Posterior vena cava (tissue), 2 donors: ENCODE measurements around the gene CDKL1. TPM values are rescaled to one million over a fixed set of nuclear protein-coding genes. Genes with fewer than 3 reads are reported as not detected.
"Not testable (repeated sequence)": the region's sequence is repeated elsewhere in the genome, so short reads cannot be mapped to it uniquely, and the experiment has no call there.

Source experiments
- DNase-seq: peaks from one replicate; pipeline ENCODE4 v3.0.0-alpha.2; 2020; ENCODE audit warnings: low spot score
- intact Hi-C, 2 donors: fragments of 100-400 bp; cut with DNase I; formaldehyde crosslinking; loops; one replicate each; pipeline versions ENCODE4 v1.14.1 to v1.14.2; 2022 to 2023
- total RNA-seq, 2 donors: library from RNA; stranded (reverse); fragmentation: NEBNext Ultra II Directional; extraction: Animal tissue kit (Norgen Biotek cat#: 25700); gene quantifications; one replicate each; pipeline ENCODE4 v1.2.1, GENCODE V29; 2021
- donor health status: DM: yes; HTN: yes; CAD: no.
- donor health status: DM: yes; HTN: yes; CAD: no.

Gene CDKL1
- total RNA-seq, 2 donors from 2014 or later, result 10.2 to 17.4 TPM

DNA sequence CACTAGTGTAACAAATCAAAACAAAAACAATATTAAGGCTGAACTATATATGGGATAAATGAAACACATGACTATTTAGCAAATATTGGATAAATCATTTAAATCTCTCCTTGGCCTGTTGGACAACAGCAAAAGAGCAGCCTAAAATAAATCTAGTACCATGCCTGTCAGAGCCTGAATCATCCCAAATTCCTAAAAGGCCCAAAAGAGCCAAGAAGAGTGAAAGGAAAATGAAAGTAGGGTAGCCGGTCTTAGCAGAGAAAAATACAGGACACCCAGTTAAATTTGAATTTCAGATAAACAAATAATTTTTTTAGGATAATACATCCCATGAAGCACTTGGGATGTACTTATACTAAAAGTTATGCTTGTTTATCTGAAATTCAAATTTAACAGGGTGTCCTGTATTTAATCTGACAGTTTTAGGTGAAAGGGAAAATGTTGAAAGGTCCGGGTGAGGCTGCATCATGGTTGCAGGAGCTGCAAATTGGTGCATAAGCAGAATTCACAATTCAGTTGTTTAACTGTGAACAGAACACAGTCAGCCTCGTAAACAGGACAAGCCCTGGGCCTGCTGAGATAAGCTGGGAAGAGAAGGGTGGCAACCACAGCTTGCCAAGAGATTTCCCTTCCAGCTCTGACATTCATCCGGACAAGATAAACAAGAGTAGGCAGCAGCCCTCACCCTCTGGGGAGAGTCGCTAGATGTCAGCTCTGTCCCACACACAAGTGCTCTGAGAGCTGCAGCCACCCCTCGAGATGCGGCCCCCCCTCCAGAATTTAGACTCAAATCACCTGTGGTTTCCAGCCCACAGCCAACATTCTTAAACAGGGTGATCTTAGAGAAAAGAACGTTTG, 54.2 kb downstream of the CDKL1 start:
- intact Hi-C loops, result loop anchor here in 1 of 2 donors (10.0 kb wide), 1 partner anchor 52 kb away; the partner anchor contains the start of gene CDKL1
- DNase-seq, result no peak

DNA sequence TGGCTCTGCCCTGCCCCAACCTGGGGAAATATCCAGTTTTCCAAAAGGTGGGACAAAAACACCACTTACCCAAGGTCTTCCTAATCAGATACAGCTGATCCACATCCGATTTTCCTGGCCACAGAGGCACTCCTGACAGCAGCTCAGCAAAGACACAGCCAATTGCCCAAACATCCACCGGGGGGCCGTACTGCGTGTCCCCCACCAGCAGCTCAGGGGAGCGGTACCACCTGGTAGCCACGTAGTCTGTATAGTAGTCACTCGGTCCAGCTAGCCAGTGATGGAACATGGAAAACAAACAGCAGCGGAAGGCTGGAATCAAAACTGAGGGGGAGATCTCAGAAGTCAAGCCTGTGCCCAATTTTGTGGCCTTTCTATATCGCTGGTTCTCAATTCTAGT, 55.7 kb downstream of the CDKL1 start:
- DNase-seq, result no peak
- intact Hi-C loops, result loop anchor here in 1 of 2 donors (10.0 kb wide), 1 partner anchor 54 kb away; the partner anchor contains the start of gene CDKL1

DNA sequence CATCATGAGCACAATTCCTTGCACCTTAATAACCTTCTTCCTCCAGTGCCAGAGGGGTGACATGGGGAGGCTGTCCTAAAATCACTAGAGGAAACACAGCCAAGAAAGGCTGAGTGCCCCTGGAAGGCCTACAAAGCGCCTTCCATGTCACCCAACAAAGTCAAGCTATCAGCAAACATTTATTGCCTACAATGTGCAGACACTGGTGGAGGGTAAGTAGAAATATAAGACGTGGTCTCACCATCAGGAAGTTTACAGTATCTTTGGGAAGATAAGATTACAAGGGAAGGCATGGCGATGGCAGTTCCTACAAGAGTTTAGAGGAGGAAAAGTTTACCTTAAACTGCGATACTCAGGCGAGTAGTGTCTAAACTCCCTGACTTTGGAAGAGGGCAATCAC, 56.6 kb downstream of the CDKL1 start:
- no peak for DNase-seq
- intact Hi-C loops, result loop anchor here in 1 of 2 donors (10.0 kb wide), 1 partner anchor 55 kb away; the partner anchor contains the start of gene CDKL1

DNA sequence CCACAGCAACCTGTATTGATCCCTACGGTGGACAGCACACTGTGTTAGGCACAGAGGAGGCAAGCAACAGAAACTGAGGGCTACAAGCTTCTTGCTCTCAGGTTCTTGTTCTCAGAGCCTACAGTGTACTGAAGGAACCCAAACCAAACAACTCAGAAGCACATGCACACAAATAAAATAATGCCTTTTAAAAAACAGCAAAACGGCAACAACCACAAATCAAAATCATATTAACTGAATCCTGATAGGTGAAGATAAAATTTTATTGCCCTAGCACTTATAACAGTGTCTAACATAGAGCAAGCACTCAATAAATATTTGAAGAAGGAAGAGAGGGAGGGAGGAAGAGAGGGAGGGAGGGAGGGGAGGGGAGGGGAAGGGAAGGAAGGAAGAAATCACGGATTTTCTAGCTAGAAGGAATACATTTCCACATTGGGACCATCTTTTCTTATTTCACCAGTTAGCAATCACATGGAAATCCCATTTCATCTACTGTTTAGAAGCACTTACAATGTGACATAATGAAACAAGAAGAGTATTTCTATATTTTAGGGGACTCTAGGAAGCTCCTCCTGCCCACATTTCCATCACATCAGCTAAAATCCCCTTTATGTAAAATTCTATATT, 57.4 kb downstream of the CDKL1 start:
- intact Hi-C loops, result loop anchor here in 1 of 2 donors (10.0 kb wide), 1 partner anchor 56 kb away; the partner anchor contains the start of gene CDKL1

DNA sequence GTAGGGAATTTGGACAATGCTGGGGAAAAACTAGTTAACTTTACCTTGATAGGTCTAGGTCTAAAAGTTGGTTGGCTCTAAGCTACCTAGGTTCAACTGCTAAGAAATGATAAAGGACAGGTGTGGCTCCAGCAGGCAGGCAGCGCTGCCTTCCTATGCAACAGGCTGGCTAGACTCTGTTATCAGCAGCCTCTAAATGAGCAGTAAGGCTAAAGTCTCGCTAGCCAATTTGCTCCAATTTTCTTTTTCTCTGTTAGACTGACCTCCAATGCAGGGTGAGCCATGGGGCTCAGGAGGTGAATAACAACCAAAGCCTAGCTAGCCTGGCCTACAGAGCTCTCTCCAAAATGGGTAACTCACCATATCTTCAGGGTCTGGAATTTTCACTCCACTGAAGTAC, 58.1 kb downstream of the CDKL1 start:
- no peak for DNase-seq
- intact Hi-C loops, result loop anchor here in 1 of 2 donors (10.0 kb wide), 1 partner anchor 56 kb away; the partner anchor contains the start of gene CDKL1

More for the DNA sequence above, 57.4 kb downstream of the CDKL1 start:
- no peak for DNase-seq

DNA sequence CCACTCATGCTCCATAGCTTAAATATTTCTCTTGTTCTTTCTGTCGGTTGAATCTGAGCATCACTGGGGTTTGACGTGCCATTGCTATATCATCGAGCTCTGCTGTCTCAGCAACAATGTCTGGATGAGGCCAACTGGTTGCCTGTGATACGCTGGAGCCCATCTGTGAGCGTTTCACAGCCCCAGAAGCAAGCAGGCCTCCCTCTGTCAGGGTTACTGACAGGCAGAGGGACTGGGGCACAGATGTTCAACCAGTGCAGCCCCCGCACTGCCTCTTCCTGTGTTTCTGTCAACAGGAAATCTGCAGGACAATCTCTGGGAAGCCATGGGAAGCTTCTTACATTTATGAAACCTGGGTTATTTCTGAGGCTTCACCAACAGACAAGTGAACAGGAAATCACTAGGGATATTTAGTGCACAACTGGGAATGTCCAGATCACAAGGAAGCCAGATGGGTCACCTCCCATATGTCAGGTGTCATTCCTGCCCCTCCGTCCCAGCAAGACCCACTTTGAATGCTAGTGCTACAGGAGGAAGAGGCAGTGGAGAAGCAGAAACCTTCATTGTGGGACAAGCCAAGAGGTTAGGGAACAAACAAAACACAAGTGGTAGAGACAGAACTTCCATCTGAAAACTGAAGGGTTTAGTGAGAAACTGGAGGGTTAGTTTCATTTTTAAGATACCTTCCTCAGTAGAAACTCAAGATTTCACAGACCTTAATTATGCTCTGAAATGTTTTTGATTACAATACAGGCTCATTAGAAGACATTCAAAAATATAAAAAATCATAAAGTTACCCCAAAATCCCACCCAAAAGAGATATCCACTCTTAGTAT, 60.5 kb downstream of the CDKL1 start:
- DNase-seq, result no peak
- intact Hi-C loops, result loop anchor here in 1 of 2 donors (10.0 kb wide), 1 partner anchor 59 kb away; the partner anchor contains the start of gene CDKL1

DNA sequence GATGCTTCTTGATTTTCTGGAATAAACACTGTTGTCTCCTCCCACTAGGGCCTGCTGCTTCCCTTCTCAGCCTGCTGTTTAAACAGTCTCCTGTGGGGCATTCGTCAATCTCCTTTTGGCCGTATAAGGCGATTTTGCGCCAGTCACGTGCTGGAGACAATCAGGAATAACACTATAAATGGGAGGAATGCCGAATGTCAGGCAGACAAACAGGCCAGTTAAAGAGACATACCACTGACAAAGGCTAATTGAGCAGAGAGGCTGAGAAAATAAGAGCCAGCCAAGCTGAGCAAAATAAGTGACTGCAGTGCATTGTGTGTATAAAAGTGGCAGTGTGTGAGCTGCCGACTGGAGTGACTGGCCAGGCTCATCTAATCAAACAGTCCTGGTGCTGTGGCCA, 61.3 kb downstream of the CDKL1 start:
- intact Hi-C loops, result loop anchor here in 1 of 2 donors (10.0 kb wide), 1 partner anchor 59 kb away; the partner anchor contains the start of gene CDKL1
- peak; percentile 88 for DNase-seq

DNA sequence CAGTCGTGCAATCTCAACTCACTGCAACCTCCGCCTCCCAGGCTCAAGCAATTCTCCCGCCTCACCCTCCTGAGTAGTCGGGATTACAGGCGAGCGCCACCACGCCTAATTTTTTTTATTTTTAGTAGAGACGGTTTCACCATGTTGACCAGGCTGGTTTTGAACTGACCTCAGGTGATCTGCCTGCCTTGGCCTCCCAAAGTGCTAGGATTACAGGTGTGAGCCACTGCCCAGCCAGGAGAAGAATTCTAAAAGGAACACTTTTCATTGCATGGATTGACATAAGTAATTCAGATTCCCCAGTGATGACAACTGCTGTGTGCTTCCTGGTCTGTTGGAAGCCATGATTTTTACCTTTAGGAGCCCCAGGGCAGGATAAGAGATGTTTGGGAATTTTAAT, 62.5 kb downstream of the CDKL1 start:
- intact Hi-C loops, result loop anchor here in 1 of 2 donors (10.0 kb wide), 1 partner anchor 61 kb away; the partner anchor contains the start of gene CDKL1

DNA sequence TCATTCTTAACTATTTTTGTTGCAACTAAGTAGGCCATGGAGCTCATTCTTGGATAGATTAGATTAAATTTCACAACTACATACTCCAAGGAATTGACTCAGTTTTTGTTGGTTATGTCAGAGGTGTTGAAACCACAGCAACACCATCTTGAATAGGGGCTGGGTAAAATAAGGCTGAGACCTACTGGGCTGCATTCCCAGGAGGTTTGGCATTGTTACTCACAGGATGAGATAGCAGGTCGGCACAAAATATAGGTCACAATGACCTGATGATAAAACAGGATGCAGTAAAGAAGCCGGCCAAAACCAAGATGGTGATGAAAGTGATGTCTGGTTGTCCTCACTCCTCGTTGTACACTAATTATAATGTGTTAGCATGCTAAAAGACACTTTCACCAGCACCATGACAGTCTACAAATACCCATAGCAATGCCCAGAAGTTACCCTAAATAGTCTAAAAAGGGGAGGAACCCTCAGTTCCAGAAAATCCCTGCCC, 63.6 kb downstream of the CDKL1 start:
- intact Hi-C loops, result loop anchor here in 1 of 2 donors (10.0 kb wide), 1 partner anchor 62 kb away; the partner anchor contains the start of gene CDKL1
- no peak for DNase-seq

More for the DNA sequence above, 62.5 kb downstream of the CDKL1 start:
- no peak for DNase-seq

DNA sequence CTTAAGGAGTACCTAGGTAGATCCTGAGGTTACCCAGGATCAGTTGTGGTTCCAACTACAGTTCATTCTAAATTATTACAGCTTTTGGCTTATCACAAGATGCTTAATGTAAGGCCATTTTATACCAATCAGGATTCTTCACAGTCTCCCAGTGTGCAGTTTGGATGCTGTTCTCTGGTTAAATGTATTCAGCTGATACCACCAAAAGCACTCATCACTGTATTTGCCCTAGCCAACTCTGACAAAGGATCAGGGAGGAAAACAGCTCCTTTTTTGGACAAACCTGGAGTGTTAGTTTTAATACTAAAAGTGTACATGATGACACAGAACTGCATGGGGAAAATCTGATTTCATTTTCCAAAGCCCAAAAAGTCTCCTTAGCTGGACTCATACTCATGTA, 65.1 kb downstream of the CDKL1 start:
- intact Hi-C loops, result loop anchor here in 1 of 2 donors (10.0 kb wide), 1 partner anchor 63 kb away; the partner anchor contains the start of gene CDKL1
- no peak for DNase-seq

DNA sequence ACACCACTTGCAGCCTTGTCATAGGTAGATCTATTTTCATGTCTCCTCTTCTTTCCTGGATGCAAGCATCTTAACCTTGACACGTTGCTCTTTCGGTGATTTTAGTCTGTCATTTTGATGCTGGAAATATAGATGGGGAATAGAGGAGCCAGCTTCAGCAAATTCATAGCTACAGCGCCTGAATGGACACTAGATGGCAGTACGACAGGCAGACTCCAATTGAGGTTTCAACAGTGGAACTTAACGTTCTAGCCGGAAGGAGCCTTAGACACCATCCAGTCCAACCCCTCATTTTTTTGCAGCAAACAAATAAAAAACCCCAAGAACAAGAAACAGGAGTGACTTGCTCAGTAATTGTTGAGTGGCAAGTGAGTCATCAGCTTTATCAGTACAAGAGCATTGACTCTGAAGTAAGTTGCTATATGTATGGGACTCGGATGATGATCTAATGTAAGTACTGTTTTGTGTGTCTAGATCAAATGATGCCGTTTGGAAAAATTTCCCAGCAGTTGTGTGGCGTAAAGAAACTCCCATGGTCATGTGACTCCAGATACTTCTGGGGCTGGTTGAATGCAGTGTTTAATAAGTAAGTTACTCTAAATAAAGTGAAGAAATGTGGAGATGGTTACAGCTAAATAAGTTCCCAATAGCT, 75.5 kb downstream of the CDKL1 start:
- intact Hi-C loops, result loop anchor here in 1 of 2 donors (5.0 kb wide), 1 partner anchor 211 kb away; the partner anchor contains the start of gene MAP4K5
- DNase-seq, result no peak

DNA sequence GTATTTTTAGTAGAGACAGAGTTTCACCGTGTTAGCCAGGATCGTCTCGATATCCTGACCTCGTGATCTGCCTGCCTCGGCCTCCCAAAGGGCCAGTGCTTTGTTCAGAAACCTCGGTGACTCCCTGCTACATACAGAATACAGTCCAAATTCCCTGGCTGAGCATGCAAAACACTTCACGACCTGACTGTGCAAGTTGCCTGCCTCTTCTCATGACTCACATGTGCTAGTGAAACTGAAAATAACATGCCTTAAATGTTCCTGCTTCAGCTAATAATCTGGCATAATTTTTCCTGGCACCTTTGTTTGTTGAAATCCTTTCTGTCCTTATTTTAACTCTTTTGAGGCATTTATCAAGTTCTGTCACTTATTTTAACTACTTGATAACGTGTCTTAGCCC, 76.4 kb downstream of the CDKL1 start:
- DNase-seq, result no peak
- intact Hi-C loops, result loop anchor here in 1 of 2 donors (5.0 kb wide), 1 partner anchor 212 kb away; the partner anchor contains the start of gene MAP4K5

DNA sequence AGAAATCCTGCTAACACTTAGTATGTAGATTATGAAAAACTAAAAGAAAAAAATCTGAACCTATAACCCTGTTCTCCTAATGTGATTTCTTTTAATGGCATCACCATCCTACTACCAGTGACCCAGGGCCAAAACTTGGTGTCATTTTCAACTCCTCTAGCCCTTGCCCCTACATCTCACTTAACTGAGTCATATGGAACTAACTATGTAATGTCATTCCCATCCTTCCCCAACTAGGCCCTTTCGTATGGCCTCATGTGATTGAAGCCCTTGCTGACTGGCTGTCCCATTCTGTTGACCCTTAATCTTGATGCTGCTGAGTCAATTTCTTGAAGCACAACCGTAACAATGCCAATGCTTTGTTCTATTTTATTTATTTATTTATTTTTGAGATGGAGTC, 77.0 kb downstream of the CDKL1 start:
- DNase-seq, result no peak
- intact Hi-C loops, result loop anchor here (5.0 kb wide), 1 partner anchor 213 kb away; the partner anchor contains the start of gene MAP4K5 (in 2 of the 2)

DNA sequence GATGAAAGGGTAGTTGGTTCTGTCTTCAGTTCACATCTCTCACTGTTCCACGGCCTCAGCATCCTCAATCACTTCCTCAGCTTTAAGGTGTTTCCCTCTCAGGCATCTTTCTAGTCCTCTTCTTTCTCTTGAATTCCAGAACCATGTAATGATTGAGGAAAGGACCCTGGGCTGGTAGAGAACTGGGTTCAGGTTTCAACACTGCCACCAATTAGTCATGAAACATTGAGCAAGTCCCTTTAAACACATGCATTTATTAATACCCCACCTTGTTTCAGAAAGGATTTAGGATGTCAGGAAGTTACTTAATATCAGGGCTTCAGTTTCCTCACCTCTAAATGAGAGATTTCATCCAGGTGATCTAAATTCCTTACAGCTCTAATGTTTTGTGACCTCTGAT, 77.4 kb downstream of the CDKL1 start:
- DNase-seq, result no peak
- intact Hi-C loops, result loop anchor here in 1 of 2 donors (5.0 kb wide), 1 partner anchor 213 kb away; the partner anchor contains the start of gene MAP4K5

DNA sequence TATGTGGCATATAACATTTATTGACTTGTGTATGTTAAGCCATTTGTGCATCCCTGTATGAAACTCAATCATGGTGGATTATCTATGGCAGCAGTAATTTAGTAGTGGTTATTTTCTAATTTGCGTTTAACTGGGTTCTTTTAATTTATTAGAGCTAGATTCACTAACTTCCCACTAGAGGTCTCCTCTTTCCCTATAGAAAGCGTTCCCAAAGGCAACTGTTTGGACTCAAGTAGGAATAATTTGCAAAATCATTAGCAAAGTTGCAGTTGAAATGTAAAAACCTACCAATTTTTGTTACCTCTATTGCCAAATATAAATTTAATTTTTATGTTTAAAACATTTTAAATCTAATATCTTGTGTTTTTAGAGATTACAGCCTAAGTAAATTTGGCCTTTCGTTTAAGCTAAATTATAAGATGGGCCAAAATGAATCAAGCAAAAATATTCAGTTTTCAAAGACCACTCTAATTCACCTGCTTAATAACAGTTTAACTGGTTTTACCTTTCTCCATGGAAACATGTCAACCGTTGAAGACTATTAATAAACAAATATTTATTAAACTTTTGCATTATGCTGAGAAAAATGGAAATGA, 78.6 kb downstream of the CDKL1 start:
- no peak for DNase-seq

DNA sequence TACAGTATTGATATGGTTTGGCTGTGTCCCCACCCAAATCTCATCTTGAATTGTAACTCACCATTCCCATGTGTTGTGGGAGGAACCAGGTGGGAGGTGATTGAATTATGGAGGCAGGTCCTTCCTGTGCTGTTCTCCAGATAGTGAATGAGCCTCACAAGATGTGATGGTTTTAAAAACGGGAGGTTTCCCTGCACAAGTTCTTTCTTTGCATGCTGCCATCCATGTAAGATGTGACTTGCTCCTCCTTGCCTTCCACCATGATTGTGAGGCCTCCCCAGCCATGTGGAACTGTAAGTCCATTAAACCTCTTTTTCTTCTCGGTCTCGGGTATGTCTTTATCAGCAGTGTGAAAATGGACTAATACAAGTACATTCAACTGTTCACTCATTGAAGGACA, 82.6 kb downstream of the CDKL1 start:
- intact Hi-C loops, DNase-seq: not testable (repeated sequence)

More for the DNA sequence above, 78.6 kb downstream of the CDKL1 start:
- intact Hi-C loops, result loop anchor here in 1 of 2 donors (5.0 kb wide), 1 partner anchor 214 kb away; the partner anchor contains the start of gene MAP4K5

DNA sequence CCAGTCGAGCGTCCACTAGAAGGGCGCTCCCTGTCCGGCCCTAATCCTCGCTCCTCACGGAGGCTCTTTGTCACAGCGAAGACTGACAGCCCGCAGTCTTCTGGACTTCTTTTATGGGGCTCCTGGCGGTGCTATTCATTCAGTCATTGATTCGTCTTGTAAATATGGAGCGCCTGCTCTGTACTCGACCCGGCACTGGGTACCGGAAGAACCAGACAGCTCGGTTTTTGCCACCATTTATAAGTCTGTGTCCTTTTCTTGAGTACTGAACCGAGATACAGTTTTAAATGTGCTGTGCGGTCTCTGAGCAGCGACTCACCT, 84.0 kb downstream of the CDKL1 start:
- intact Hi-C loops, result no loop called here
- no peak for DNase-seq
